Frontal cortex (tissue), 4 donors: ENCODE data around the gene AMMECR1. TPM values are rescaled to one million over a fixed set of nuclear protein-coding genes. Genes with fewer than 3 reads are reported as not detected.
"Not testable (repeated sequence)": the region's sequence is repeated elsewhere in the genome, so short reads cannot be mapped to it uniquely, and the experiment has no call there.

Experiments
- DNase-seq, 2 donors: peaks; one replicate each; pipeline ENCODE4 v3.0.0; 2012; ENCODE audit warnings: low spot score in 2 of 2
- FAIRE-seq: peaks from 2 replicates; lab custom pipeline; 2012; peaks lifted over from hg19 to GRCh38; lab: Jason Lieb, UNC
- total RNA-seq: library from RNA; depleted of rRNA; stranded (reverse); fragments of >200 nt; gene quantifications from one replicate; pipeline ENCODE4 v1.2.3, GENCODE V29; 2014
- donor health status: control.
- donor health status: control.
- donor health status: control.

Gene AMMECR1
- total RNA-seq, 1 donor from 2014 or later, result 2.9 TPM

- FAIRE-seq, result no peak
Measured at GRCh38 chrX:110178179-110178865, 139.6 kb downstream of the AMMECR1 start.

GRCh38 chrX:110175696-110176095 lies 142.2 kb downstream of the AMMECR1 start:
- FAIRE-seq (no peak), DNase-seq (no peak)

More at GRCh38 chrX:110178179-110178865, 139.6 kb downstream of the AMMECR1 start:
- no peak for DNase-seq

- no peak for DNase-seq
- FAIRE-seq, result no peak
Measured at GRCh38 chrX:110175146-110175545, 142.7 kb downstream of the AMMECR1 start.

GRCh38 chrX:110173192-110174175 lies 144.4 kb downstream of the AMMECR1 start:
- DNase-seq (no peak), FAIRE-seq (no peak)

GRCh38 chrX:110172215-110172614 lies 145.7 kb downstream of the AMMECR1 start:
- FAIRE-seq (no peak), DNase-seq (no peak)

GRCh38 chrX:110171442-110171841 lies 146.4 kb downstream of the AMMECR1 start:
- no peak for FAIRE-seq

GRCh38 chrX:110170029-110170428 lies 147.9 kb downstream of the AMMECR1 start:
- FAIRE-seq (no peak), DNase-seq (no peak)

More at GRCh38 chrX:110171442-110171841, 146.4 kb downstream of the AMMECR1 start:
- no peak for DNase-seq

- DNase-seq (no peak), FAIRE-seq (no peak)
Measured at GRCh38 chrX:110168585-110168984, 149.3 kb downstream of the AMMECR1 start.

GRCh38 chrX:110167952-110168451 lies 149.9 kb downstream of the AMMECR1 start:
- DNase-seq, result no peak
- no peak for FAIRE-seq

GRCh38 chrX:110163488-110163887 lies 154.4 kb downstream of the AMMECR1 start:
- FAIRE-seq, result no peak
- DNase-seq, result no peak

- FAIRE-seq, result no peak
- no peak for DNase-seq
Measured at GRCh38 chrX:110162867-110163266, 155.0 kb downstream of the AMMECR1 start.

GRCh38 chrX:110162131-110162530 lies 155.8 kb downstream of the AMMECR1 start:
- FAIRE-seq (no peak), DNase-seq (no peak)

- DNase-seq (no peak), FAIRE-seq (no peak)
Measured at GRCh38 chrX:110161361-110161686, 156.6 kb downstream of the AMMECR1 start.

GRCh38 chrX:110159865-110160264 lies 158.0 kb downstream of the AMMECR1 start:
- FAIRE-seq (no peak), DNase-seq (no peak)

GRCh38 chrX:110159235-110159634 lies 158.7 kb downstream of the AMMECR1 start:
- FAIRE-seq, result no peak

GRCh38 chrX:110157444-110157843 lies 160.4 kb downstream of the AMMECR1 start:
- no peak for FAIRE-seq
- no peak for DNase-seq

More at GRCh38 chrX:110159235-110159634, 158.7 kb downstream of the AMMECR1 start:
- DNase-seq, result no peak

GRCh38 chrX:110156167-110156754 lies 161.6 kb downstream of the AMMECR1 start:
- no peak for DNase-seq
- no peak for FAIRE-seq

- FAIRE-seq (no peak), DNase-seq (no peak)
Measured at GRCh38 chrX:110155759-110156158, 162.1 kb downstream of the AMMECR1 start.

GRCh38 chrX:110154328-110154727 lies 163.6 kb downstream of the AMMECR1 start:
- DNase-seq, FAIRE-seq: not testable (repeated sequence)

- no peak for DNase-seq
- no peak for FAIRE-seq
Measured at GRCh38 chrX:110153896-110154295, 164.0 kb downstream of the AMMECR1 start.
